ENCODE results near the gene ATIC.

The ATIC gene

GRCh38 chr2:215361211-215361875 lies 49.5 kb downstream of the ATIC start:
- no peak for DNase-seq (ENCODE audit: low read depth)

- no peak for DNase-seq (ENCODE audit: low read depth)
Observed at GRCh38 chr2:215361876-215362561, 50.2 kb downstream of the ATIC start.

GRCh38 chr2:215362562-215362904 lies 50.7 kb downstream of the ATIC start:
- DNase-seq (ENCODE audit: low read depth): no peak

GRCh38 chr2:215363039-215363438 lies 51.2 kb downstream of the ATIC start:
- no peak for DNase-seq (ENCODE audit: low read depth)

GRCh38 chr2:215363461-215364156 lies 51.8 kb downstream of the ATIC start:
- no peak for DNase-seq (ENCODE audit: low read depth)

GRCh38 chr2:215364157-215365155 lies 52.6 kb downstream of the ATIC start:
- no peak for DNase-seq (ENCODE audit: low read depth)

- no peak for DNase-seq (ENCODE audit: low read depth)
Observed at GRCh38 chr2:215365184-215365658, 53.4 kb downstream of the ATIC start.

GRCh38 chr2:215366440-215367032 lies 54.7 kb downstream of the ATIC start:
- DNase-seq (ENCODE audit: low read depth): no peak

- DNase-seq (ENCODE audit: low read depth): no peak
Observed at GRCh38 chr2:215367662-215368492, 56.0 kb downstream of the ATIC start.

GRCh38 chr2:215368493-215368809 lies 56.6 kb downstream of the ATIC start:
- no peak for DNase-seq (ENCODE audit: low read depth)

GRCh38 chr2:215369181-215369760 lies 57.4 kb downstream of the ATIC start:
- no peak for DNase-seq (ENCODE audit: low read depth)

GRCh38 chr2:215370112-215370965 lies 58.5 kb downstream of the ATIC start:
- no peak for DNase-seq (ENCODE audit: low read depth)

GRCh38 chr2:215371915-215372897 lies 60.3 kb downstream of the ATIC start:
- DNase-seq (ENCODE audit: low read depth): no peak

GRCh38 chr2:215372968-215373649 lies 61.2 kb downstream of the ATIC start:
- no peak for DNase-seq (ENCODE audit: low read depth)

- DNase-seq (ENCODE audit: low read depth): no peak
Observed at GRCh38 chr2:215374002-215374401, 62.1 kb downstream of the ATIC start.

GRCh38 chr2:215374642-215375466 lies 63.0 kb downstream of the ATIC start:
- no peak for DNase-seq (ENCODE audit: low read depth)

- no peak for DNase-seq (ENCODE audit: low read depth)
Observed at GRCh38 chr2:215375467-215375830, 63.6 kb downstream of the ATIC start.

Measured in activated T-cell treated with anti-CD3 and anti-CD28 coated beads for 48 hours (primary cell).